Eye (tissue), 1 donor: ENCODE results near the gene S100A2.
"Not testable (repeated sequence)": the region's sequence is repeated elsewhere in the genome, so short reads cannot be mapped to it uniquely, and the experiment has no call there.

ENCODE experiments used
- DNase-seq: peaks from one replicate; pipeline ENCODE4 v3.0.0-alpha.2; 2015

S100A2 gene

GRCh38 chr1:153588033-153588432, 22.4 kb upstream of the S100A2 start:
- DNase-seq, result not testable (repeated sequence)

- no peak for DNase-seq
Observed at GRCh38 chr1:153587314-153587713, 21.7 kb upstream of the S100A2 start.

GRCh38 chr1:153586347-153586746, 20.7 kb upstream of the S100A2 start:
- DNase-seq, result no peak

- no peak for DNase-seq
Observed at GRCh38 chr1:153585006-153585405, 19.4 kb upstream of the S100A2 start.

- no peak for DNase-seq
Observed at GRCh38 chr1:153583976-153584375, 18.3 kb upstream of the S100A2 start.

- DNase-seq, result not testable (repeated sequence)
Observed at GRCh38 chr1:153583514-153583913, 17.9 kb upstream of the S100A2 start.

- not testable (repeated sequence) for DNase-seq
Observed at GRCh38 chr1:153582836-153583235, 17.2 kb upstream of the S100A2 start.

GRCh38 chr1:153578936-153579335, 13.3 kb upstream of the S100A2 start:
- DNase-seq, result no peak

- DNase-seq, result no peak
Observed at GRCh38 chr1:153578490-153578889, 12.8 kb upstream of the S100A2 start.

GRCh38 chr1:153577624-153578051, 12.0 kb upstream of the S100A2 start:
- no peak for DNase-seq

GRCh38 chr1:153577138-153577537, 11.5 kb upstream of the S100A2 start:
- DNase-seq, result no peak

- not testable (repeated sequence) for DNase-seq
Observed at GRCh38 chr1:153575497-153575896, 9.9 kb upstream of the S100A2 start.

- not testable (repeated sequence) for DNase-seq
Observed at GRCh38 chr1:153575081-153575491, 9.4 kb upstream of the S100A2 start.

- no peak for DNase-seq
Observed at GRCh38 chr1:153573351-153573750, 7.7 kb upstream of the S100A2 start.

- DNase-seq, result peak; percentile 50
Observed at GRCh38 chr1:153572569-153573015, 6.9 kb upstream of the S100A2 start.

- no peak for DNase-seq
Observed at GRCh38 chr1:153571706-153572105, 6.1 kb upstream of the S100A2 start.

GRCh38 chr1:153570874-153571273, 5.2 kb upstream of the S100A2 start:
- DNase-seq, result no peak

- no peak for DNase-seq
Observed at GRCh38 chr1:153569465-153569864, 3.8 kb upstream of the S100A2 start.

- peak; percentile 97 for DNase-seq
Observed at GRCh38 chr1:153568367-153569099, 2.9 kb upstream of the S100A2 start.

- DNase-seq, result no peak
Observed at GRCh38 chr1:153567621-153568366, 2.1 kb upstream of the S100A2 start.

- DNase-seq, result peak; percentile 87
Observed at GRCh38 chr1:153566414-153567371, 1.0 kb upstream of the S100A2 start.

- DNase-seq, result no peak
Observed at GRCh38 chr1:153563991-153564390, 1.7 kb downstream of the S100A2 start.

GRCh38 chr1:153563483-153563901, 2.2 kb downstream of the S100A2 start:
- peak; percentile 50 for DNase-seq
